Erythroblast (primary cell): Measurements from ENCODE around the gene SHISAL2A.

Experiments
- GATA1 ChIP-seq: IDR thresholded peaks from 2 replicates; pipeline ENCODE4 v1.6.1; 2011; ENCODE audit warnings: low read depth, mild to moderate bottlenecking, control low read depth, low read length, moderate library complexity
- POLR2A ChIP-seq: IDR thresholded peaks from 2 replicates; pipeline ENCODE4 v1.6.1; 2011; ENCODE audit warnings: mild to moderate bottlenecking, low read length

DNA sequence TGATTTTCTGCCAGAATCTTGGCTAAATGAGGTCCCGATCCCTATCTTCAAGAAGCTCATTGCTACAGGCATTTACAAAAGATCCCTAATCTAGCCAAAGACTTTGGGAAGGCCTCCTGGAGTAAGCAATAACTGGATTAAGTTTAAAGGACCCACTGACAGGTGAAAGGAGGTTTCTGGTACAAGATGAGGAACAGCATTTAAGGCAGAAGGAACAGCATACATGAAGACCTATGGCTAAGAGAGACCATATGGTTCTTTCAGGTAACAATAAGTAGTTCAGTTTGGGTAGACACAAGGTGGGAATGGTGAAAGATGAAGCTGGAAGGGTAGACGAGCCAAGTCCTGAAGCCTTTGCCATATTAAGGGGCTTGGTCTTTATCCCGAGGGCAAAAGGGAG is 27.8 kb downstream of the SHISAL2A start:
- no peak for TF ChIP-seq POLR2A
- no peak for TF ChIP-seq GATA1
